Sciatic nerve (tissue), 2 donors: ENCODE results near the gene DRD2. TPM values are rescaled to one million over a fixed set of nuclear protein-coding genes. Genes with fewer than 3 reads are reported as not detected.
A peak's percentile ranks its signal among the peaks of the same experiment; 100 is the strongest.

Experiments
- ATAC-seq: fragments of 200-7000 bp; cut with Tn5 transposase; one replicate; pipeline ENCODE4 v1.9.1; 2020; ENCODE audit warnings: mild to moderate bottlenecking, moderate library complexity
- DNase-seq: peaks from one replicate; pipeline ENCODE4 v3.0.0-alpha.2; 2020; ENCODE audit warnings: low spot score
- intact Hi-C: fragments of 100-400 bp; cut with DNase I; formaldehyde crosslinking; loops from one replicate; pipeline ENCODE4 v1.14.2; 2022
- total RNA-seq: library from RNA; stranded (reverse); fragmentation: NEBNext Ultra II Directional; extraction: Animal tissue kit (Norgen Biotek cat#: 25700); gene quantifications from one replicate; pipeline ENCODE4 v1.2.1, GENCODE V29; 2021
- donor health status: DM: no; HTN: no; CAD: no.
- donor health status: DM: no; HTN: no; CAD: no.

DRD2 gene
- total RNA-seq, 1 donor from 2014 or later, result 0.71 TPM

DNA sequence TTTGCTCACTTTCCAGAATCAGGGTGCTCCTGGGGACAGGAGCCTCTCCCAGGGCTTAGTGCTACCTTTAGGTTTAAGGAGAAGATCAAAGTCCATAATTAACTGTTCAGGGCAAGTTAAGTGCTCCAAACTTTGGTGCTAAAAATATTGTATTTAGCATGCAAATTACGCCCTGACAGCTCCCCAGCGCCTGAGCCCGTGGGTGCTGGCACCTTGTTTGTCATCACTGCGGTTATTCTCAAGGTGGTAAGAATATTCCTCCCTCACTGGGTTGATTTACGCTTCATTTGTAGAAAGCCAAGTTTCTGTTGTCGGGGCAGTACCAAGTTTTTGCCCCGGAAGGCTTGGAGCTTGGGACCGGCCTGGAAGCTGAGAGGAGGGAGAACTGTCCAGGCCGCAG, 66.3 kb downstream of the DRD2 start:
- intact Hi-C loops, result no loop called here
- DNase-seq (no peak), ATAC-seq (no peak)

- DNase-seq (no peak), ATAC-seq (no peak)
- intact Hi-C loops, result no loop called here
Observed at GRCh38 chr11:113408206-113408605, 67.0 kb downstream of the DRD2 start.

- ATAC-seq (no peak), DNase-seq (no peak)
- intact Hi-C loops, result no loop called here
Observed at GRCh38 chr11:113407163-113407562, 68.0 kb downstream of the DRD2 start.

GRCh38 chr11:113405724-113406478, 69.3 kb downstream of the DRD2 start:
- intact Hi-C loops, result no loop called here
- ATAC-seq, result no peak
- no peak for DNase-seq

GRCh38 chr11:113404859-113405430, 70.3 kb downstream of the DRD2 start:
- DNase-seq, result no peak
- ATAC-seq, result no peak
- intact Hi-C loops, result no loop called here

GRCh38 chr11:113401718-113402117, 73.5 kb downstream of the DRD2 start:
- intact Hi-C loops, result no loop called here
- ATAC-seq (peak; percentile 62), DNase-seq (no peak)

DNA sequence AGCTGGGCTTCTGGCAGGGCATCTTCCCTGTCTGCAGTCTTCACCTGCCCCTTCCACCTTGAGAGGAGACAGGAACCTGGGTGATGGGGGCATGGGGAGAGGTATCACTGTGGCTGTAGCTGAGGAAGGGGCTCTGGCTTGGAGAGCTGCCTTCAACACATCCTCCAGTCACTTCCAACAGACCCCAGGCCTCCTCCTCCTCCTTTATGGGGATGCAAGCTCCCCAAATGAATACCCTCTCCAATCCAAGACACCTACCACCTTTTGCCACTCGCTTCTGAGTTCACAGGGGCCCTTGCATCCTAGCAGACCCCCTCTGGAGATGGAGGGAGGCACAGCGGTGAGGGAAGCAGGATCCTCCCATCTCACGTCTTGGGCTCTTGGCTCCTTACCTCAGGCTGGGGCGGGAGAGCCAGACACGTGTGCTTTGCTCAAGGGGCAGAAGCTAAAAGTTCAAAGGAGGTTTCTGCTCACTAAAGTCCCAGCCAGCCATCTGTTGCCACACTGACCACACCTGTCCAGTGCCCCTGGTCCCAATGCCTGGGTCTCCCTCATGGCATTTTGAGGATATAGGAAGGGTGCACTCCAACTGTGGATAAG, 74.5 kb downstream of the DRD2 start:
- intact Hi-C loops, result no loop called here
- ATAC-seq (no peak), DNase-seq (no peak)

DNA sequence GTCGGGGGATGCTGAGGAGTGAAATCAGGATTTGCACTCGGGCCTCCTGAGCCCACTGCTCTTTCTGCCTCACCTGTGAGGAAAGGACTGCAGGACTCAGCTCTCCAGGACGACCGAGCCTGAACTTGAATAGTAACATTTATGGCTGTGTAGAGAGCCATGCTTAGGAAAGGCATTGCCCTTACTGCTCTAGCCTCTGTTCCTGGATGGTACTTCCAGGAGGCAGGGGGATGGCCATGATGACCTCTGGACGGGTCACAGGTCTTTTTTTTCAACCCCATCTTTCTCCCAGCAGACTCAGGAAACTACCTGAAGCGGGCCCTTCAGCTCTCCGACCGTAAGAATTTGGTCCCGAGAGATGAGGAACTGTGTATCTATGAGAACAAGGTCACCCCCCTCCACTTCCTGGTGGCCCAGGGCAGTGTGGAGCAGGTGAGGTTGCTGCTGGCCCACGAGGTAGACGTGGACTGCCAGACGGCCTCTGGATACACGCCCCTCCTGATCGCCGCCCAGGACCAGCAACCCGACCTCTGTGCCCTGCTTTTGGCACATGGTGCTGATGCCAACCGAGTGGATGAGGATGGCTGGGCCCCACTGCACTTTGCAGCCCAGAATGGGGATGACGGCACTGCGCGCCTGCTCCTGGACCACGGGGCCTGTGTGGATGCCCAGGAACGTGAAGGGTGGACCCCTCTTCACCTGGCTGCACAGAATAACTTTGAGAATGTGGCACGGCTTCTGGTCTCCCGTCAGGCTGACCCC, 76.3 kb downstream of the DRD2 start:
- DNase-seq, result no peak
- no peak for ATAC-seq
- intact Hi-C loops, result no loop called here

DNA sequence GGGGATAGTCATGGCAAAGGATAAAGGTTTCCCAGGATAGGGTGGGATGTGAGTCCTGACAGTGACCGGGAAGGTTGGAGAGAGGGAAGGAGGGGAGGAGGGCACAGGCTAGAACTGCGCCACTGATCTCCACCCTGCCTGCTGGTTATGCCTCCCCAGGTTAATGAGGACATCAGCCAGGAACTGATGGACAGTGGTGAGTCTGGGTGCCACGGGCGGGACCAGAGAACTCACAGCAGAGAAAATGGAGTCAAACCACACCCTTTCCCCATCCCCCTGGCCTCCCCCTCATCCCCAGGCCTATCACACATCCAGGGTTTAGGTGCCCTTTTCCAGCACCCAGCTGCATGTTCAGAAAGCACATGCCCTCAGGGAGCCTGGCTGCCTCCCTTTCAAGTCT, 77.4 kb downstream of the DRD2 start:
- intact Hi-C loops, result no loop called here
- DNase-seq (no peak), ATAC-seq (no peak)

DNA sequence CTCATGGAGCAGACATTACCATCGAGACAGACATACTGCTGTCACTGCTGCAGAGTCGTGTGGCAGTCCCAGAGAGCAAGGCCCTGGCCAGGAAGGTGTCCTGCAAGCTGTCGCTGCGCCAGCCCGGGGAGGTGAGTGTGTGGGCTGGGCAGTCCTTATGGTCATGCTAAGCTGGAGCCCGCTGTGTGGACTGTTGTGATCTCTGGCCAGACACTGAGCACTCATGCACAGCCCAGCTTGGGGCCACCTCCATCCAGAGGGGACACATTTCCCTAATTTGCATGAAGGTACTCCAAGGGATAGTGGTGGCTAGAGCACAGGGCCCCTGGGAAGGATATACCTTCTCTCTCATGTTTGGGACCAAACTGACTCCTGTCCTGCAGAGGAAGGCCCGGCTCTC, 78.0 kb downstream of the DRD2 start:
- ATAC-seq (no peak), DNase-seq (no peak)
- intact Hi-C loops, result no loop called here

- intact Hi-C loops, result no loop called here
- ATAC-seq (no peak), DNase-seq (no peak)
Observed at GRCh38 chr11:113396690-113397089, 78.5 kb downstream of the DRD2 start.

DNA sequence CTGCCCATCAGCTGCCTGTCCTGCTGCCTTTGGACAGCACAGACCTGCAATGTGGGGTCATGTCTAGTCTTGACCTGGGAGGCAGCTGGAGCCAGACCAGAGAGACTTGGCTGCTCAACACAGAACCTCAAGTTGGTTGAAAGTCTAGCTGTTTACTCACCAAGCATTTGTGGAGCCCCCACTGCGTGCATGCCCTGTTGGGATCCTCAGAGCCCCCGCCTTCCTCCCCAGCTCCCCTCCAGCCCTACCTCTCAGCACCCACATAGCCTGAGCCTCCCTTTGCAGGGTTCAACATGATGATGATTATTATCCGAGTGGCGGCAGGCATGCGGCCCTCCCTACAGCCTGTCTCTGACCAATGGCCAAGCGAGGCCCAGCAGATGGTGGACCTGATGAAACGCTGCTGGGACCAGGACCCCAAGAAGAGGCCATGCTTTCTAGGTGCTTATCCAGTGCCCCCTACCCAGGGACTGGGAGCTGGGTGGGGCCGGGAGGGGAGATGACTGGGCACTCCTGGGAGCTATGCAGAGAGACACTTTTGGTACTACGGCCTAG, 79.3 kb downstream of the DRD2 start:
- ATAC-seq (no peak), DNase-seq (no peak)
- intact Hi-C loops, result no loop called here

- ATAC-seq, result no peak
- no peak for DNase-seq
- intact Hi-C loops, result no loop called here
Observed at GRCh38 chr11:113394919-113395318, 80.3 kb downstream of the DRD2 start.

DNA sequence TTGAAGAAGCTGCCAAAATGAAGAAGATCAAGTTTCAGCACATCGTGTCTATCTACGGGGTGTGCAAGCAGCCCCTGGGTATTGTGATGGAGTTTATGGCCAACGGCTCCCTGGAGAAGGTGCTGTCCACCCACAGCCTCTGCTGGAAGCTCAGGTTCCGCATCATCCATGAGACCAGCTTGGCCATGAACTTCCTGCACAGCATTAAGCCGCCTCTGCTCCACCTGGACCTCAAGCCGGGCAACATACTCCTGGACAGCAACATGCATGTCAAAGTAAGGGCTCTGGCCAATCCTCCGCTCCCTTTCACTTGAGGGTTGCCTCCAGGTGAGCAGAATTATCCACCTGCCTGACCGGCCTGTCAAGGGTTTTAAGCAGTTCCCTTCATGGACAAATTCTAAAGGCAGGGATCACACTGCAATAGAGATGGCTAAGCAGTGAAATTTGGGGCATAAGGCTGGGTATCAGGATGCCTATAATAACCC, 81.7 kb downstream of the DRD2 start:
- ATAC-seq, result no peak
- intact Hi-C loops, result no loop called here
- no peak for DNase-seq

GRCh38 chr11:113392236-113392921, 82.8 kb downstream of the DRD2 start:
- no peak for DNase-seq
- ATAC-seq, result no peak
- intact Hi-C loops, result no loop called here

- intact Hi-C loops, result no loop called here
- ATAC-seq (no peak), DNase-seq (no peak)
Observed at GRCh38 chr11:113389272-113389671, 85.9 kb downstream of the DRD2 start.

DNA sequence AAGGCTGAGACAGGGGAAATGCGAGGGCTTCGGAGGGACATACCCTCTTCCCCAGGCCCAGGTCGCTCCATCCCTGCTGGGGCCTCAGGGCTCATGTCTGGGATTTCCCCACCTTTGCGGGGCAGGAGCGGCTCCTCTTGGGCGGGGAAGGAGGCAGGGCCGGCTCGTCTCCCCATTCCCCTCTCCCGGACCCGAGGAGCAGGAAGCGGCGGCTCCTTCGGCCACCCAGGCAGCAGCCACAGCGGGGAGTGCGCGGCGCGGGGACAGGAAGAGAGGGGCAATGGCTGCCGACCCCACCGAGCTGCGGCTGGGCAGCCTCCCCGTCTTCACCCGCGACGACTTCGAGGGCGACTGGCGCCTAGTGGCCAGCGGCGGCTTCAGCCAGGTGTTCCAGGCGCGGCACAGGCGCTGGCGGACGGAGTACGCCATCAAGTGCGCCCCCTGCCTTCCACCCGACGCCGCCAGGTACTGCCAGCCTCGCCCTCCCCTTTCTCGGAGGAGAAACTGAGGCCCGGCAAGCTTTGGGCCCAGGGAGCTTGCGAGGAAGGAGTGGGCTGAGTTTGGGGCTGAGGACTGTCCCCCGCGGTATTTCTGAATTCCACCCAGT, 87.5 kb downstream of the DRD2 start, which contains the start of gene ANKK1:
Gene ANKK1 (plus strand): TSS at position 175 of the 607 bp plus-strand sequence. CDS start 106 bp downstream, at position 281.
- ATAC-seq (no peak), DNase-seq (no peak)
- intact Hi-C loops, result no loop called here

GRCh38 chr11:113386866-113387265, 88.3 kb downstream of the DRD2 start:
- intact Hi-C loops, result no loop called here
- no peak for DNase-seq

More at GRCh38 chr11:113386866-113387265, 88.3 kb downstream of the DRD2 start:
- ATAC-seq, result no peak
